ENCODE data around the gene PSMB4. TPM values are rescaled to one million over a fixed set of nuclear protein-coding genes. Genes with fewer than 3 reads are reported as not detected.

Gene PSMB4
- total and polyA plus RNA-seq, 9 donors: 190 to 274 (median 208) TPM

DNA sequence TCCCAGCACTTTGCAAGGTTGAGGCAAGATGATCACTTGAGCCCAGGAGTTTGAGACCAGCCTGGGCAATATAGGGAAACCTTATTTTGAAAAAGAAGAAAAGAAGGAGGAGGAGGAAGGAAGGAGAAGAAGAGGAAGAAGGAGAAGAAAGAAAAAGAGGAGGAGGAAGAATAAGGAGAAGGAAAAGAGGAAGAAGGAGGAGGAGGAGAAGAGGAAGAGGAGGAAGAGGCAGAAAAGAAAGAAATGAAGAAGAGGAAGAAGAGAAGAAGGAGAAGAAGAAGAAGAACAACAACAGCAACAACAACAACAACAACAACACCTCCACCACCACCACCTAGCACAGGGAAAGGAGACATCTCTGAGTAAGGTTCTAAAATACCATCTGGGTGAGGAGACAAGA is 37.5 kb upstream of the PSMB4 start:
- intact Hi-C loops (cut with DNase I): no loop called here
- no peak overlapping the region for H3K4me3 ChIP-seq
- TF ChIP-seq POLR2A (IDR thresholded peaks at IDR 0.05) (no peak), EP300 (IDR thresholded peaks at IDR 0.05) (no peak)
- TF ChIP-seq, protein P1, sequence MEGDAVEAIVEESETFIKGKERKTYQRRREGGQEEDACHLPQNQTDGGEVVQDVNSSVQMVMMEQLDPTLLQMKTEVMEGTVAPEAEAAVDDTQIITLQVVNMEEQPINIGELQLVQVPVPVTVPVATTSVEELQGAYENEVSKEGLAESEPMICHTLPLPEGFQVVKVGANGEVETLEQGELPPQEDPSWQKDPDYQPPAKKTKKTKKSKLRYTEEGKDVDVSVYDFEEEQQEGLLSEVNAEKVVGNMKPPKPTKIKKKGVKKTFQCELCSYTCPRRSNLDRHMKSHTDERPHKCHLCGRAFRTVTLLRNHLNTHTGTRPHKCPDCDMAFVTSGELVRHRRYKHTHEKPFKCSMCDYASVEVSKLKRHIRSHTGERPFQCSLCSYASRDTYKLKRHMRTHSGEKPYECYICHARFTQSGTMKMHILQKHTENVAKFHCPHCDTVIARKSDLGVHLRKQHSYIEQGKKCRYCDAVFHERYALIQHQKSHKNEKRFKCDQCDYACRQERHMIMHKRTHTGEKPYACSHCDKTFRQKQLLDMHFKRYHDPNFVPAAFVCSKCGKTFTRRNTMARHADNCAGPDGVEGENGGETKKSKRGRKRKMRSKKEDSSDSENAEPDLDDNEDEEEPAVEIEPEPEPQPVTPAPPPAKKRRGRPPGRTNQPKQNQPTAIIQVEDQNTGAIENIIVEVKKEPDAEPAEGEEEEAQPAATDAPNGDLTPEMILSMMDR (IDR thresholded peaks at IDR 0.05): no peak
- no peaks in the 10 kb centered on the region for H3K4me1 ChIP-seq (ENCODE audit: insufficient read depth)
- H3K9me3 ChIP-seq: no peaks in the 10 kb centered on the region
- DNase-seq: no peak
- H3K27ac ChIP-seq: no peak overlapping the region
- no peaks in the 10 kb centered on the region for H3K36me3 ChIP-seq
- H3K27me3 ChIP-seq: no peaks in the 10 kb centered on the region

DNA sequence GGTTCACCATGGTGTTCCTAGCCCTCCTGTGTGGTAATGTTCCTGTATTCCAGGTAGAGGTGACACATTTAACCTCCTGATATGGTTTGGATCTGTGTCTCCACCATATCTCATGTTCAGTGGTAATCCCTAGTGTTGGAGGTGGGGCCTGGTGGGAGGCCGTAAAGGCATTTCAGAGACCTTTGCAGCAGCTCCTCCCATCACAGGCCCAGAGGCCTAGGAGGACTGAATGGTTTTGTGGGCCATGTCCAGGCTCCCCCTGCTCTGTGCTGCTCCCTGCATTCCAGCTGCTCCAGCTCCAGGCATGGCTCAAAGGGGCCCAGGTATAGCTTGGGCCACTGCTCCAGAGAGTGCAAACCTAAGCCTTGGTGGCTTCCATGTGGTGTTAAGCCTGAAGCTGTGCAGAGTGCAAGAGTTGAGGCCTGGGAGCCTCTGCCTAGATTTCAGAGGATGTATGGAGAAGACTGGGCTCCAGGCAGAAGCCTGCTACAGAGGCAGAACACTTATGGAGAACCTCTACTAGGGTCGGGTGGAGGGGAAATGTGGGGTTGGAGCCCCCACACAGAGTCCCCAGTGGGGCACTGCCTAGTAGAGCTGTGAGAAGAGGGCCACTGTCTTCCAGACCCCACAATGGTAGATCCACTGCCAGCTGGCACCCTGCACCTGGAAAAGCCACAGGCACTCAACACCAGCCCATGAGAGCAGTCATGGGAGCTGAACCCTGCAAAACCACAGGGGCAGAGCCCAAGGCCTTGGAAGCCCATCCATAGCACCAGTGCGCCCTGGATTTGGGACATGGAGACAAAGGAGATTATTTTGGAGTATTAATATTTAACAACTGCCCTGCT is 36.8 kb upstream of the PSMB4 start:
- WGBS, 3 donors: 92 to 99% (median 96%) methylated on average over 3 of the region's 3 CpGs
- intact Hi-C loops (cut with DNase I): no loop called here
- H3K27ac ChIP-seq: no peak overlapping the region
- peaks cover 3% of the 10 kb centered on the region for H3K4me1 ChIP-seq (ENCODE audit: insufficient read depth)
- H3K27me3 ChIP-seq: no peaks in the 10 kb centered on the region
- TF ChIP-seq EP300 (IDR thresholded peaks at IDR 0.05) (no peak), POLR2A (IDR thresholded peaks at IDR 0.05) (no peak)
- TF ChIP-seq, protein P1 (IDR thresholded peaks at IDR 0.05): no peak
- no peak overlapping the region for H3K4me3 ChIP-seq
- no peaks in the 10 kb centered on the region for H3K9me3 ChIP-seq
- no peaks in the 10 kb centered on the region for H3K36me3 ChIP-seq
- DNase-seq: no peak

DNA sequence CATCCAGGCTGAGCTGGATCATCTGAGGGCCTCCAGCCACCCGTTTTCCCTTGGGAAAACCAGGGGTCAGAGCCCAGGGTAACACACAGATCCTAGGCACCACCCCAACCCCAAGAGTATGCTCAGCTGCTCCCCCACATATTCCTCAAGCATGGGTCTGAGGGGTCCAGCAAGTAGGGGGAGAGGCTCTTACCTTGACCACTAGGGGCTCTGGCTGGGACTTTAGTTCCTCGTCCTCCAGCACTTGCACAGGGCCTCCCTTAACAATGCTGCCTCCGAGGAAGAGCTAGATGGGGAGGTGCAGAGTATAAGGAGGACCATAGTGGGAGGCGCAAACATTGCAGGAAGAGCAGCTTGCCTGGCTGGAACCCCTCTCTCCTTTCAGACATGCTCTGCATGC is 34.4 kb upstream of the PSMB4 start:
- Histone ChIP-seq H3K36me3 (no peaks in the 10 kb centered on the region), H3K4me3 (no peak overlapping the region), H3K9me3 (no peaks in the 10 kb centered on the region), H3K4me1 (ENCODE audit: insufficient read depth) (peaks cover 21% of the 10 kb centered on the region), H3K27ac (no peak overlapping the region), H3K27me3 (no peaks in the 10 kb centered on the region)
- intact Hi-C loops (cut with DNase I): no loop called here
- TF ChIP-seq POLR2A (IDR thresholded peaks at IDR 0.05): no peak
- TF ChIP-seq, protein P1 (IDR thresholded peaks at IDR 0.05): no peak
- TF ChIP-seq EP300 (IDR thresholded peaks at IDR 0.05): no peak
- 92 to 95% (median 93%) methylated on average over 4 of the region's 4 CpGs for WGBS, 3 donors
- DNase-seq: no peak

DNA sequence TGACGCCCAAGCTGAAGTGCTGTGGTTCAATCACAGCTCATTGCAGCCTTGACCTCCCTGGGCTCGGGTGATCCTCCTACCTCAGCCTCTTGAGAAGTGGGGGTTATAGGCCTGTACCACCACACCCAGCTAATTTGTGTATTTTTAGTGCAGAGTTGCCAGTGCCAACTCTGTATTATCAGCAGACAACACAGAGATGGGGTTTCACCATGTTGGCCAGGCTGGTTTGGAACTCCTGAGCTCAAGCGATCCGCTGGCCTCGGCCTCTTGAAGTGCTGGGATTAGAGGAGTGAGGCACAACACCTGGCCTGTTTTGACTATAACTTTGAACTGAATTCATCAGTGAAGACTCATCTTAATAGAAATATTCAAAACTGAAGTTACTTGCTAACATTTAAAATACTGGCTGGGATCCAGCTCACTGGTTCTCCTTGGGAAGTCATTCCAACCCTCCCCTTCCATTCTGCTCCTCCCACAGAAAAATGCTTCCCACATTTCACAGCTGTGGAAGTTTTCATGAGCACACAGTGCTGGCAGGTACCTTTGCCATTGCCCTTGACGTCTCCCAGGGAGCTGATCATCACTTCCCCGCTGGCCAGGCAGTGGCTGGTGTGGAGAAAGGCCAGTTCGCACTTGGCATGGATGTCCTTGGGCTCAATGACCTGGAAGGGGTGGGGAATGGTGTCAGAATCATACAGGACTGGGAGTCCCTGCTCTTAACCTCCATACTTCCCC is 31.5 kb upstream of the PSMB4 start:
- no peak overlapping the region for H3K4me3 ChIP-seq
- TF ChIP-seq, protein P1 (IDR thresholded peaks at IDR 0.05): no peak
- TF ChIP-seq EP300 (IDR thresholded peaks at IDR 0.05) (no peak), POLR2A (IDR thresholded peaks at IDR 0.05) (no peak)
- WGBS, 3 donors: 10 to 22% (median 13%) methylated on average over 8 of the region's 8 CpGs
- peak; percentile 69 to 80 (median 73) for DNase-seq
- no peaks in the 10 kb centered on the region for H3K36me3 ChIP-seq
- intact Hi-C loops (cut with DNase I): no loop called here
- no peaks in the 10 kb centered on the region for H3K27me3 ChIP-seq
- H3K27ac ChIP-seq: peak overlapping the region in 1 of 2 donors; percentile 77
- H3K4me1 ChIP-seq (ENCODE audit: insufficient read depth): peaks cover 34% of the 10 kb centered on the region
- no peaks in the 10 kb centered on the region for H3K9me3 ChIP-seq
